HEK293T (cell line): Measurements from ENCODE around the gene TGFBR1.

Experiments used
- CTCF ChIA-PET: fragments of 350-600 bp; formaldehyde crosslinking; extraction: SDS; loops from one replicate; lab custom pipeline; 2021; ENCODE audit warnings: antibody characterized with exemption, inconsistent platforms; lab: Yijun Ruan, JAX
- POLR2A ChIA-PET: fragments of 350-600 bp; formaldehyde crosslinking; extraction: SDS; loops from one replicate; lab custom pipeline; 2020; ENCODE audit warnings: antibody characterized with exemption, inconsistent platforms; lab: Yijun Ruan, JAX
- DNase-seq: peaks from one replicate; pipeline ENCODE4 v3.0.0; 2012; ENCODE audit warnings: mixed read lengths; ENCODE audit errors: extremely low spot score
- ARNT ChIP-seq: fragments of 450-650 bp; IDR thresholded peaks from 2 replicates; pipeline ENCODE4 v1.6.1; 2017; ENCODE audit warnings: mild to moderate bottlenecking
- BHLHE40 ChIP-seq: fragments of 450-650 bp; IDR thresholded peaks from 2 replicates; pipeline ENCODE4 v1.6.1; 2016; ENCODE audit warnings: mild to moderate bottlenecking, moderate library complexity, borderline replicate concordance
- CTBP1 ChIP-seq: fragments of 450-650 bp; IDR thresholded peaks from 2 replicates; pipeline ENCODE4 v1.6.1; 2016; ENCODE audit warnings: borderline replicate concordance
- ELF4 ChIP-seq: fragments of 450-650 bp; IDR thresholded peaks from 2 replicates; pipeline ENCODE4 v1.6.1; 2017; ENCODE audit warnings: antibody characterized with exemption
- FOXA1 ChIP-seq: fragments of 450-650 bp; IDR thresholded peaks from 2 replicates; pipeline ENCODE4 v1.6.1; 2016; ENCODE audit warnings: mild to moderate bottlenecking
- FOXK2 ChIP-seq: fragments of 450-650 bp; IDR thresholded peaks from 2 replicates; pipeline ENCODE4 v1.6.1; 2016; ENCODE audit warnings: mild to moderate bottlenecking
- FOXM1 ChIP-seq: fragments of 450-650 bp; IDR thresholded peaks from 2 replicates; pipeline ENCODE4 v1.6.1; 2017; ENCODE audit warnings: mild to moderate bottlenecking, borderline replicate concordance
- L3MBTL2 ChIP-seq: fragments of 450-650 bp; conservative IDR thresholded peaks from 2 replicates; pipeline ENCODE4 v1.6.1; 2016; ENCODE audit warnings: mild to moderate bottlenecking
- LEF1 ChIP-seq: fragments of 450-650 bp; IDR thresholded peaks from 2 replicates; pipeline ENCODE4 v1.6.1; 2017; ENCODE audit warnings: mild to moderate bottlenecking, borderline replicate concordance
- NFRKB ChIP-seq: fragments of 450-650 bp; IDR thresholded peaks from 2 replicates; pipeline ENCODE4 v1.6.1; 2016; ENCODE audit warnings: mild to moderate bottlenecking, moderate library complexity
- SP1 ChIP-seq: fragments of 450-650 bp; IDR thresholded peaks from 2 replicates; pipeline ENCODE4 v1.6.1; 2017
- SUZ12 ChIP-seq: fragments of 450-650 bp; IDR thresholded peaks from 2 replicates; pipeline ENCODE4 v1.6.1; 2016; ENCODE audit warnings: mild to moderate bottlenecking
- TARDBP ChIP-seq: fragments of 450-650 bp; IDR thresholded peaks from 2 replicates; pipeline ENCODE4 v1.6.1; 2016
- ZNF384 ChIP-seq: fragments of 450-650 bp; IDR thresholded peaks from 2 replicates; pipeline ENCODE4 v1.6.1; 2016
- TF ChIP-seq, protein P1 (sequence below): fragments of 450-650 bp; IDR thresholded peaks from 2 replicates; pipeline ENCODE4 v1.6.1; 2016

Gene TGFBR1

GRCh38 chr9:99104459-99105151, at the start of gene TGFBR1:
TGFBR1 (plus strand) TSS chr9:99105113; CDS start chr9:99105206, 93 bp downstream.
- TF ChIP-seq BHLHE40 (no peak), L3MBTL2 (peak; percentile 70), ELF4 (no peak), ARNT (no peak), SP1 (no peak)
- ChIA-PET CTCF (interaction anchor here (1.3 kb wide), 1 partner anchor 37 kb away, joined by 3 read pairs; no protein-coding TSS in a partner anchor), POLR2A (interaction anchor here (0.6 to 1.3 kb wide), 4 partner anchors 9 to 117 kb away, joined by 3 read pairs; partner anchors contain the start of genes ALG2 and SEC61B)
- peak; percentile 97 for DNase-seq

GRCh38 chr9:99055384-99055783, 49.5 kb upstream of the TGFBR1 start:
- ChIA-PET POLR2A (no interaction called here), CTCF (interaction anchor here (1.2 kb wide), 1 partner anchor 29 kb away, joined by 5 read pairs; no protein-coding TSS in a partner anchor)
- no peak for DNase-seq
- TF ChIP-seq, protein P1, sequence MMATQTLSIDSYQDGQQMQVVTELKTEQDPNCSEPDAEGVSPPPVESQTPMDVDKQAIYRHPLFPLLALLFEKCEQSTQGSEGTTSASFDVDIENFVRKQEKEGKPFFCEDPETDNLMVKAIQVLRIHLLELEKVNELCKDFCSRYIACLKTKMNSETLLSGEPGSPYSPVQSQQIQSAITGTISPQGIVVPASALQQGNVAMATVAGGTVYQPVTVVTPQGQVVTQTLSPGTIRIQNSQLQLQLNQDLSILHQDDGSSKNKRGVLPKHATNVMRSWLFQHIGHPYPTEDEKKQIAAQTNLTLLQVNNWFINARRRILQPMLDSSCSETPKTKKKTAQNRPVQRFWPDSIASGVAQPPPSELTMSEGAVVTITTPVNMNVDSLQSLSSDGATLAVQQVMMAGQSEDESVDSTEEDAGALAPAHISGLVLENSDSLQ, result no peak
- TF ChIP-seq FOXK2 (no peak), BHLHE40 (no peak), NFRKB (no peak), SUZ12 (no peak)

- no peak for DNase-seq
- ChIA-PET CTCF (interaction anchor here (1.2 kb wide), 1 partner anchor 30 kb away, joined by 5 read pairs; no protein-coding TSS in a partner anchor), POLR2A (no interaction called here)
- TF ChIP-seq ARNT (no peak), NFRKB (no peak), SUZ12 (no peak), SP1 (no peak), TARDBP (no peak)
Observed at GRCh38 chr9:99056186-99056585, 48.7 kb upstream of the TGFBR1 start.

GRCh38 chr9:99056886-99057664, 47.8 kb upstream of the TGFBR1 start:
- DNase-seq, result no peak
- POLR2A ChIA-PET, result no interaction called here
- TF ChIP-seq, protein P1, result no peak
- TF ChIP-seq LEF1, result no peak
- TF ChIP-seq L3MBTL2, result no peak
- CTCF ChIA-PET, result no interaction called here

DNA sequence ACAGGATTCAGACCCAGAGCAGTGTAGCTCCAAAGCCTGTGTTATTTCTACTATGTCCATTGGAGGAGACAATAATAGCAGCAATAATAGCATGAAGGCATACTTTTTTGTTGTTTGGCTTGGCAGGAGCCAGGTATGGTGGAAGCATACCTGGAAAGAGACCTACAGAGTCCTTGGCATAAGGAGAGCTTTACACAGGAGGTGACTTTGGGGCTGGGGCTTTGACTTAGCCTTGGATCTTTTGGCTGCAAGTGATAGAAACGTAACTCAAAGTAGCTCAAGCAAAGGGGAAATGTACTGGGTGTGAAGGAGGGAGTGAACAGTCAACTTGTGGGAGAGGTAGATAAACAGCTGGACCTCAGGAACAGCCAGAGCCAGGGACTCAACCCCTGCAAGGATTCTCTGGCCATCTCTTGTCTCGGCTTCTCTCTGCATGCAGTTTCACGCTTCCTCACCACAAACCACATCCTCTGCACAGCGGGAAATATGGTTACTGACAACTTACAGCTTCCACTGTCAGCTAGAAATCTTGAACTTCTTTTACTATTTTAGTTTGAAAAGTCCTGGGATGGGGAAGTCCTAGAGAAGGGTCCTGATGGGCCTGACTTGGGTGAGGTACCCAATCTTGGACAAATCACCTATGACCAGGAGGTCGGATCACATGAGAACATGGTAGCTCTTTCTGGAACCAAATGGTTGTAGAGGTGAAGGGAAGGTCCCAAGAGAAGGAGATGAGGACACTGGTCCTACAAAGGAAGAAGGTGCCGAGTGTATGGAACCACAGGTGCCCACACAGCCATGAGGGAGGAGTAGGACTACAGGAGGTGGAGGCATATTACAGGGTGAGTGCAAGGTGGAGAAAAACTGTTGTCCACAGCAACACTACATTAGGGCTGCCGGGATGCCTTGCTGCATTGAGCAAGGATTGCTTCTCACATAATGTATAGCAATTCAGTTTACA, 47.0 kb upstream of the TGFBR1 start:
- no peak for DNase-seq
- ChIA-PET POLR2A (no interaction called here), CTCF (no interaction called here)
- no peak for TF ChIP-seq ZNF384
- no peak for TF ChIP-seq FOXM1
- TF ChIP-seq, protein P1, result no peak
- TF ChIP-seq FOXA1, result no peak
- no peak for TF ChIP-seq TARDBP

DNA sequence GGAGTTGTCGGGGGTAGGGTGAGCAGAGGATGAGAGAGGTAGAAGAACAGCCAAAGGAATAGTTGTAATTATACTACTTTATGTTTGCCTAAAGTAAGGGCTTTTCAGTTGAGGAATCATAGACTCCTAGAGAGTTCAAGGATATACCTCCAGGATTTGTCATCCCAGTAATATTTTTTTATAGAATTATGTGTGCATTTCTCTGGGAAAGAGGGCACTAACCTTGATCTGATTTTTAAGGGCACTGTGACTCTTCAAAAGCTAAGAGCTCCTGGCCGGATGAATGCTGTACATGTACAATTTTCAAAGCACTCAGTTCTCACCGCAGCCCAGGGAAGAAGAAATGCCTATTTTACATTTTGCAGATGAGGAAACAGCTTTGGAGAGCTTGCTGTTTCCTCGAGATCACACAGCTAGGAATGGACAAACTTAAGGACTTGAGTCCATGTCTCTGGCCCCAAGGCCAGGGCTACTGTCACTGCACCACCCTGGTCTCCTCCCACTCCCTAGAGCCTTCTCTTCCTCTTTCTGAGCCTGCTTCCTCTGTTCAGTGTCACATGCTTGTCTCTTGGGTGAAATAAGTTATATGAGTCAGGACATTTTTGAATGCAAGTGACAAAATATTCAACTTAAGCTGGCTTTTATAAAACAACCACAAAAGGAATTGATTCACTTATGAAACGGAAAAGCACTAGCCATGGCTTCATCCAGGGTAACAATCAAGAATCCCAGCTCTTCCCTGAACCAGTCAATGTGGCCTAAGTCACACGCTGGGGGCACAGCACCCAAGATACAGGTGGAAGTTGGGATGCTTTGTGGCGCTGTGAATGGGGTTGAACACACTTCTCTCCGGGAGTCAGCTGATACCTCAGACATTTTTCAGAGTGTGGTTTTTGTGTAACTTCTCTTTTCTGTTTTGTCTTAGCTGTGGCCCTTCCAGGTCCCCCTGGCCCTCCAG, 45.7 kb upstream of the TGFBR1 start:
- POLR2A ChIA-PET, result no interaction called here
- DNase-seq, result no peak
- CTCF ChIA-PET, result no interaction called here
- TF ChIP-seq SP1, result no peak
- TF ChIP-seq L3MBTL2, result no peak
- TF ChIP-seq NFRKB, result no peak
- TF ChIP-seq ZNF384, result no peak
- no peak for TF ChIP-seq LEF1
- no peak for TF ChIP-seq CTBP1
